GM12891 (cell line): ENCODE measurements around the gene PPP4R3A.

Experiments
- PAX5 ChIP-seq: IDR thresholded peaks from 2 replicates; pipeline ENCODE4 v1.6.1; 2011; ENCODE audit warnings: low read length, moderate library complexity, mild to moderate bottlenecking; ENCODE audit not compliant: insufficient read depth, severe bottlenecking
- POLR2A ChIP-seq: IDR thresholded peaks from 2 replicates; pipeline ENCODE4 v1.6.1; 2011; ENCODE audit warnings: low read depth, low read length, control low read depth
- POLR2AphosphoS5 ChIP-seq: IDR thresholded peaks from 2 replicates; pipeline ENCODE4 v1.6.1; 2011; ENCODE audit warnings: low read depth, low read length, control low read depth
- TAF1 ChIP-seq: IDR thresholded peaks from 2 replicates; pipeline ENCODE4 v1.6.1; 2011; ENCODE audit warnings: low read depth, low read length, control low read depth

DNA sequence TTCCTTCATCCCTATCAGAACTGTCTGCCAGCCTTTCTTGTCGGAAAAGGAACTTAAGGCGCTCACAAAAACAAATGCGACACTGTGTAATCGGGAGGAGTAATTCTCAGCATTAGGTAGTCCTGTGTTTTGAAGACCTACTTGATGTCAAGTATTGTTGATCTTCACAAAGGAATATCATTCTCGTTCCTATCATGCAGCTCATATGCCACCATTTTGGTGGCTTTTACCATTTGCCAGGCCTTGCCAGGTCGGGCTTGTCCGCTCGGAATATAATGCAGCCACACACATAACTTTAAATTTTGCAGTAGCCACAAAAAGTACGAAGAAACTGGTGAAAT is 903 bp upstream of the PPP4R3A start:
- TF ChIP-seq POLR2A, result no peak
- no peak for TF ChIP-seq TAF1
- TF ChIP-seq POLR2AphosphoS5, result no peak
- no peak for TF ChIP-seq PAX5
